Brain microvascular endothelial cell (primary cell): ENCODE results near the gene TAB3.

Source experiments
- DNase-seq: peaks from one replicate; pipeline ENCODE4 v3.0.0-alpha.2; 2020
- H3K27ac ChIP-seq: fragments of 250-450 bp; sonication (Bioruptor Pico); 2 replicates; pipeline ENCODE4 v1.5.1; 2020; ENCODE audit warnings: mild to moderate bottlenecking, moderate library complexity
- H3K27me3 ChIP-seq: fragments of 250-450 bp; sonication (Bioruptor Pico); replicated peaks from 2 replicates; pipeline ENCODE4 v1.5.1; 2020; ENCODE audit warnings: mild to moderate bottlenecking
- H3K36me3 ChIP-seq: fragments of 250-450 bp; sonication (Bioruptor Pico); replicated peaks from 2 replicates; pipeline ENCODE4 v1.5.1; 2020; ENCODE audit warnings: mild to moderate bottlenecking
- H3K4me3 ChIP-seq: 2 replicates; pipeline ENCODE4 v1.5.1; 2011; ENCODE audit warnings: low read depth, mild to moderate bottlenecking, control low read depth, low read length, moderate library complexity
- in situ Hi-C: cut with HindIII; loops from 2 replicates; pipeline ENCODE4 v1.10.0; 2017; ENCODE audit warnings: low sequenced_read_pairs, low pct_ligation_motif_present
- TF ChIP-seq, protein P1 (sequence below): IDR thresholded peaks from 2 replicates; pipeline ENCODE4 v1.5.1; 2011; ENCODE audit warnings: low read depth, mild to moderate bottlenecking, moderate library complexity, low read length, control low read depth, inconsistent platforms; ENCODE audit errors: missing control alignments

The TAB3 gene

DNA sequence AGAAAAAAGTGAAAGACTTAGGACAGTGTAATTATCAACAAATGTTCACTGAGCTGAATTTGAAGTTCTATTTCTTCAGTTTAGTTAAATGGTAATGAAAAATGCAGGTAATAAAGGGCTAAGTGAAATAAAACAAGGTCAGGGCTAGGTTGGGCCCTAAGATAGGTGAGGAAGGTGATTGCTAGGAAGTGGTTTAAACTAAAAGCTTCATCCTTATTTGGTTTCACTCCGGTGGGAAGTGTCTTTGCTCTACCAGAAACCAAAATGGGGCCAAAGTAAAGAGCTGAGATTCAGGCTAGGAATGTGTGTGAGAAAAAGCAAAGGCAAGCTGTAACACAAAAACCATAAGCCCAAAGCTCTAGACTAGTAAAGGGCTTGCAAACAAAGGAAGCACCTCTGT, 31.0 kb downstream of the TAB3 start:
- Histone ChIP-seq H3K27ac (no peak overlapping the region), H3K36me3 (peaks cover 2% of the 10 kb centered on the region), H3K4me3 (no peak overlapping the region), H3K27me3 (no peaks in the 10 kb centered on the region)
- TF ChIP-seq, protein P1, sequence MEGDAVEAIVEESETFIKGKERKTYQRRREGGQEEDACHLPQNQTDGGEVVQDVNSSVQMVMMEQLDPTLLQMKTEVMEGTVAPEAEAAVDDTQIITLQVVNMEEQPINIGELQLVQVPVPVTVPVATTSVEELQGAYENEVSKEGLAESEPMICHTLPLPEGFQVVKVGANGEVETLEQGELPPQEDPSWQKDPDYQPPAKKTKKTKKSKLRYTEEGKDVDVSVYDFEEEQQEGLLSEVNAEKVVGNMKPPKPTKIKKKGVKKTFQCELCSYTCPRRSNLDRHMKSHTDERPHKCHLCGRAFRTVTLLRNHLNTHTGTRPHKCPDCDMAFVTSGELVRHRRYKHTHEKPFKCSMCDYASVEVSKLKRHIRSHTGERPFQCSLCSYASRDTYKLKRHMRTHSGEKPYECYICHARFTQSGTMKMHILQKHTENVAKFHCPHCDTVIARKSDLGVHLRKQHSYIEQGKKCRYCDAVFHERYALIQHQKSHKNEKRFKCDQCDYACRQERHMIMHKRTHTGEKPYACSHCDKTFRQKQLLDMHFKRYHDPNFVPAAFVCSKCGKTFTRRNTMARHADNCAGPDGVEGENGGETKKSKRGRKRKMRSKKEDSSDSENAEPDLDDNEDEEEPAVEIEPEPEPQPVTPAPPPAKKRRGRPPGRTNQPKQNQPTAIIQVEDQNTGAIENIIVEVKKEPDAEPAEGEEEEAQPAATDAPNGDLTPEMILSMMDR, result no peak
- no peak for DNase-seq
- in situ Hi-C loops, result no loop called here

- TF ChIP-seq, protein P1, result no peak
- DNase-seq, result no peak
- H3K4me3 ChIP-seq, result no peak overlapping the region
- H3K27ac ChIP-seq, result no peak overlapping the region
- peaks cover 2% of the 10 kb centered on the region for H3K36me3 ChIP-seq
- no peaks in the 10 kb centered on the region for H3K27me3 ChIP-seq
- in situ Hi-C loops, result no loop called here
These were observed 37.6 kb downstream of the TAB3 start for GRCh38 chrX:30851449-30851848.

DNA sequence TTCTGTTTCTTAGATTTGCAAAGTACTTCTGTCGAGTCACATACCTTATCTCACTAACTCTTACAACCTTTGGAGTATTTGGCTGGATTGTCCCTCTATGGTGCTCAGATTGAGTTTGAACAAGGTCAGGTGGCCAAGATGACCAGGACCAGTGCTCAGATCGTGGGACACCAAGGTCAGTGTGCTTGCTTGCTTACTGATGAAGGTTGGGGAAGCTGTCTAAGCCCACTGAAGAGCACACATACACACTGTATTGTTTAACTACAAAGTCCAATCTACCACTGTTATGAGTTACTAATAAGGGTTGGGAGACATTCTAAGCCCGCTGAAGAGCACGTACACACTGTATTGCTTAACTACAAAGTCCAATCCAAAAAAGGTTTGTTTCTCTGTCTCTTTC, 53.7 kb downstream of the TAB3 start:
- DNase-seq, result no peak
- H3K4me3 ChIP-seq, result no peak overlapping the region
- TF ChIP-seq, protein P1, result no peak
- in situ Hi-C loops, result no loop called here
- H3K36me3 ChIP-seq, result no peaks in the 10 kb centered on the region
- H3K27me3 ChIP-seq, result no peaks in the 10 kb centered on the region
- no peak overlapping the region for H3K27ac ChIP-seq

- DNase-seq, result no peak
- TF ChIP-seq, protein P1, result no peak
- H3K4me3 ChIP-seq, result no peak overlapping the region
- in situ Hi-C loops, result no loop called here
- no peaks in the 10 kb centered on the region for H3K36me3 ChIP-seq
- no peaks in the 10 kb centered on the region for H3K27me3 ChIP-seq
- H3K27ac ChIP-seq, result no peak overlapping the region
These were observed 55.2 kb downstream of the TAB3 start for GRCh38 chrX:30833896-30834295.

- H3K4me3 ChIP-seq, result no peak overlapping the region
- no peaks in the 10 kb centered on the region for H3K27me3 ChIP-seq
- TF ChIP-seq, protein P1, result no peak
- H3K27ac ChIP-seq, result no peak overlapping the region
- in situ Hi-C loops, result no loop called here
- no peaks in the 10 kb centered on the region for H3K36me3 ChIP-seq
- no peak for DNase-seq
These were observed 58.0 kb downstream of the TAB3 start for GRCh38 chrX:30831082-30831481.

DNA sequence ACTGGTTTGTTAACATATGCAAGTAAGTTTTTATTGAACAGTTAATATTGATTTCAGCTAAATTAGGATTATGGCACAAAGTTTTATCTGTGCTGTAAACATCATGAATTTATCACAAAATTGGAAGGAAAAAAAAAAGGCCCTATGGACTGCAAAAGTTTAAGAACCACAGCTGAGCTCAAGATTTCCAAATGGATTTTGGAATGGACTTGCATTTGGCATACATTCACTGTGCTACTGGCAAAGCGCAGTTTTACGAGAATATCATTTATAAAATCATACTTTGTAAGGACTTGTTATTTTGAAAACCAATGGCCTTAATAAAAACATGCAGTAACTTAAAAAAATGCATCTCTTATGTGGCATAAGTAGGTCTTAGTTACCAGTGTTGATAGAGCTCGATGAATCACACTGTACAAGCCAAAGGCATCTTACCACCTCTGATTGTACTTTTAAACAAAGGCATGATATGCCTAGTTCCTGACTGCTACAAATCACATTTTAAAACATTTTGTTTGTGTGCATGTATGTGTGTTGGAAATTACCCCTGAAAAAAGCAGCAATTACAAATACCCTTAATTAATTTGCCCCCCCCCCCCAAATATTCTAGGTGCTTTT, 58.6 kb downstream of the TAB3 start:
- TF ChIP-seq, protein P1, result no peak
- Histone ChIP-seq H3K27ac (no peak overlapping the region), H3K4me3 (no peak overlapping the region), H3K36me3 (no peaks in the 10 kb centered on the region), H3K27me3 (no peaks in the 10 kb centered on the region)
- DNase-seq, result no peak
- in situ Hi-C loops, result no loop called here
